ENCODE data around the gene GALP.
"Not testable (repeated sequence)": the region's sequence is repeated elsewhere in the genome, so short reads cannot be mapped to it uniquely, and the experiment has no call there.

GALP gene

GRCh38 chr19:56193981-56194640 lies 18.3 kb downstream of the GALP start:
- no peak for FAIRE-seq

GRCh38 chr19:56197646-56198045 lies 21.8 kb downstream of the GALP start, which contains the start of gene ZSCAN5B:
Gene ZSCAN5B (minus strand): TSS chr19:56197783. CDS start chr19:56193052, 4,731 bp downstream.
- FAIRE-seq = not testable (repeated sequence)

GRCh38 chr19:56199687-56200086 lies 23.9 kb downstream of the GALP start:
- FAIRE-seq = no peak

GRCh38 chr19:56201973-56202372 lies 26.2 kb downstream of the GALP start, which contains the start of gene ZSCAN5C:
Gene ZSCAN5C (plus strand): TSS chr19:56202273. CDS start chr19:56205914, 3,641 bp downstream.
- no peak for FAIRE-seq

- FAIRE-seq = not testable (repeated sequence)
Observed at GRCh38 chr19:56207581-56207980, 31.8 kb downstream of the GALP start.

- no peak for FAIRE-seq
Observed at GRCh38 chr19:56209091-56209490, 33.3 kb downstream of the GALP start.

- not testable (repeated sequence) for FAIRE-seq
Observed at GRCh38 chr19:56210036-56210435, 34.2 kb downstream of the GALP start.

GRCh38 chr19:56211718-56212117 lies 35.9 kb downstream of the GALP start:
- FAIRE-seq = no peak

GRCh38 chr19:56217039-56217949 lies 41.5 kb downstream of the GALP start:
- FAIRE-seq = no peak

GRCh38 chr19:56218961-56219360 lies 43.2 kb downstream of the GALP start:
- FAIRE-seq = no peak

- FAIRE-seq = not testable (repeated sequence)
Observed at GRCh38 chr19:56221442-56221841, 45.6 kb downstream of the GALP start.

- no peak for FAIRE-seq
Observed at GRCh38 chr19:56221851-56222250, 46.0 kb downstream of the GALP start.

GRCh38 chr19:56222901-56223300 lies 47.1 kb downstream of the GALP start:
- no peak for FAIRE-seq

- FAIRE-seq = no peak
Observed at GRCh38 chr19:56223481-56223880, 47.7 kb downstream of the GALP start.

Measured in endometrium (tissue), 2 donors.